A673 (cell line): ENCODE results near the gene SLAIN2. TPM values are rescaled to one million over a fixed set of nuclear protein-coding genes. Genes with fewer than 3 reads are reported as not detected.

Source experiments
- BruUV-seq: library from RNA; stranded (reverse); fragments of 400-500 nt; replicated peaks from 2 replicates; lab custom pipeline; 2021; lab: Mats Ljungman, UMichigan
- CTCF ChIA-PET: fragments of 300-600 bp; sonication (Branson Sonifier 250); formaldehyde crosslinking; loops from one replicate; lab custom pipeline; 2022; ENCODE audit warnings: antibody characterized with exemption; lab: Charles Lee
- POLR2A ChIA-PET: fragments of 300-600 bp; sonication (Branson Sonifier 250); formaldehyde crosslinking; loops from one replicate; lab custom pipeline; 2022; ENCODE audit warnings: antibody characterized with exemption; ENCODE audit not compliant: low non-redundant PET; lab: Charles Lee
- DNase-seq: peaks from one replicate; pipeline ENCODE4 v3.0.0-alpha.2; 2015; ENCODE audit warnings: low spot score
- H3K27ac ChIP-seq: fragments of 200-600 bp; sonication (generic); 2 replicates; pipeline ENCODE4 v1.5.1; 2016; ENCODE audit warnings: mixed run types, low read depth, mild to moderate bottlenecking, mixed read lengths, antibody characterized with exemption, low read length; ENCODE audit not compliant: poor library complexity, severe bottlenecking
- H3K27me3 ChIP-seq: fragments of 200-600 bp; sonication (generic); replicated peaks from 2 replicates; pipeline ENCODE4 v1.6.1; 2017; ENCODE audit warnings: mixed run types, low read depth, mild to moderate bottlenecking, mixed read lengths, antibody characterized with exemption, low read length; ENCODE audit not compliant: insufficient read depth, poor library complexity
- H3K36me3 ChIP-seq: fragments of 200-600 bp; sonication (generic); 2 replicates; pipeline ENCODE4 v1.6.1; 2016; ENCODE audit warnings: mixed run types, mild to moderate bottlenecking, mixed read lengths, antibody characterized with exemption, low read length; ENCODE audit not compliant: insufficient read depth, poor library complexity, severe bottlenecking
- H3K4me1 ChIP-seq: fragments of 200-600 bp; sonication (generic); 2 replicates; pipeline ENCODE4 v1.6.1; 2017; ENCODE audit warnings: mixed run types, mild to moderate bottlenecking, mixed read lengths, antibody characterized with exemption, low read length; ENCODE audit not compliant: insufficient read depth, poor library complexity, severe bottlenecking
- H3K4me3 ChIP-seq: fragments of 200-600 bp; sonication (generic); 2 replicates; pipeline ENCODE4 v1.5.1; 2016; ENCODE audit warnings: low read depth, mixed run types, mild to moderate bottlenecking, mixed read lengths, low read length; ENCODE audit not compliant: poor library complexity, severe bottlenecking
- H3K9me3 ChIP-seq: fragments of 200-600 bp; sonication (generic); 2 replicates; pipeline ENCODE4 v1.6.1; 2016; ENCODE audit warnings: mixed run types, low read depth, mild to moderate bottlenecking, mixed read lengths, antibody characterized with exemption, low read length; ENCODE audit not compliant: poor library complexity, severe bottlenecking
- EZH2 ChIP-seq: fragments of 200-600 bp; sonication (generic); IDR thresholded peaks from 2 replicates; pipeline ENCODE4 v1.6.1; 2017; ENCODE audit warnings: borderline replicate concordance, low read depth, mild to moderate bottlenecking, mixed read lengths, antibody characterized with exemption, low read length; ENCODE audit not compliant: poor library complexity, severe bottlenecking
- intact Hi-C: fragments of 100-400 bp; cut with micrococcal nuclease; formaldehyde crosslinking; loops from one replicate; pipeline ENCODE4 v1.10.0; 2022; ENCODE audit not compliant: unreplicated experiment
- total RNA-seq: library from RNA; stranded (reverse); gene quantifications from 2 replicates; pipeline ENCODE4 v1.2.3, GENCODE V29; 2021
- TF ChIP-seq, protein P1 (sequence below): fragments of 300-800, 200-600 bp; sonication (generic); conservative IDR thresholded peaks from 2 replicates; pipeline ENCODE4 v1.5.1; 2017; ENCODE audit warnings: low read depth, mild to moderate bottlenecking, antibody characterized with exemption, low read length, moderate library complexity, mixed read lengths

Gene SLAIN2
- total RNA-seq, 1 experiment from 2014 or later, result 74.0 TPM

DNA sequence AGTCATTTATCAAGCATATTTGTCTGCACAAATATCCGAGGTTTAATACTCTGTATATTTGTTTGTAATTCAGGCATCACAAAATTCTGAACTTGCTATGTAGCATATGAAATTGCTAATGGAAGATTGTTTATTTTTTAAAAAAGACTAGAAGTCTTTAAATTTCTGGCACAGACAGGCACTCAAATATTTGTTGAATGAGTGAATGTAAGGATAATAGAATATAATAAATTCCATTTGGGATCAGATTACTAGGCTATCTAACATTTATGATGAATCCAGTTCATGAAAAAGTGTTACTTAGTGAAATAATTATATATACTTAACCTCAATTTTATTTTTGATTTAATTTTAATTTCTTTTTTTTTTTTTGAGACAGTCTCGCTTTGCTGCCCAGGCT lies 41.3 kb upstream of the SLAIN2 start:
- no peaks in the 10 kb centered on the region for H3K36me3 ChIP-seq
- ChIA-PET POLR2A (no interaction called here), CTCF (no interaction called here)
- intact Hi-C loops, result no loop called here
- no TSS peak for BruUV-seq
- no peaks in the 10 kb centered on the region for H3K4me1 ChIP-seq
- DNase-seq, result no peak
- H3K27ac ChIP-seq, result no peak overlapping the region
- H3K27me3 ChIP-seq, result no peaks in the 10 kb centered on the region
- H3K9me3 ChIP-seq, result no peaks in the 10 kb centered on the region
- no peak overlapping the region for H3K4me3 ChIP-seq
- TF ChIP-seq, protein P1, sequence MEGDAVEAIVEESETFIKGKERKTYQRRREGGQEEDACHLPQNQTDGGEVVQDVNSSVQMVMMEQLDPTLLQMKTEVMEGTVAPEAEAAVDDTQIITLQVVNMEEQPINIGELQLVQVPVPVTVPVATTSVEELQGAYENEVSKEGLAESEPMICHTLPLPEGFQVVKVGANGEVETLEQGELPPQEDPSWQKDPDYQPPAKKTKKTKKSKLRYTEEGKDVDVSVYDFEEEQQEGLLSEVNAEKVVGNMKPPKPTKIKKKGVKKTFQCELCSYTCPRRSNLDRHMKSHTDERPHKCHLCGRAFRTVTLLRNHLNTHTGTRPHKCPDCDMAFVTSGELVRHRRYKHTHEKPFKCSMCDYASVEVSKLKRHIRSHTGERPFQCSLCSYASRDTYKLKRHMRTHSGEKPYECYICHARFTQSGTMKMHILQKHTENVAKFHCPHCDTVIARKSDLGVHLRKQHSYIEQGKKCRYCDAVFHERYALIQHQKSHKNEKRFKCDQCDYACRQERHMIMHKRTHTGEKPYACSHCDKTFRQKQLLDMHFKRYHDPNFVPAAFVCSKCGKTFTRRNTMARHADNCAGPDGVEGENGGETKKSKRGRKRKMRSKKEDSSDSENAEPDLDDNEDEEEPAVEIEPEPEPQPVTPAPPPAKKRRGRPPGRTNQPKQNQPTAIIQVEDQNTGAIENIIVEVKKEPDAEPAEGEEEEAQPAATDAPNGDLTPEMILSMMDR, result no peak
- TF ChIP-seq EZH2, result no peak

DNA sequence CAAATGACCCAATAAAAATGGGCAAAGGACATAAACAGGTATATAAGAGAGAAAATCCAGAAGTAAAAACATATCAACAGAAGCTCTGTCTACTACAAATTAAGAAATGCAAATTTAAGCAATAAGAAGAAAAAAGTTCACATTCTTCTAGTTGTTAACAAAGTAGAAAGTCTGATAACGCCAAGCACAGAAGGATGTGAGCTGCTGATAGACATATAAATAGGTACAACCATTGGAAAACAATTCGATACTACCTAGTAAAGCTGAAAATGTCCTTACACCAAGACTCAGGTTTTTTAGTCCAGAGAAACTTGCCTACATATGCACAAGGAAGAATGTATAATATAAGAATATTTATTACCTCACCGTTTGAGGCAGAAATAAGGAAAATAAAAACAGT lies 35.8 kb upstream of the SLAIN2 start:
- ChIA-PET POLR2A (no interaction called here), CTCF (no interaction called here)
- DNase-seq, result no peak
- Histone ChIP-seq H3K27me3 (no peaks in the 10 kb centered on the region), H3K4me3 (no peak overlapping the region), H3K36me3 (no peaks in the 10 kb centered on the region), H3K27ac (no peak overlapping the region), H3K9me3 (no peaks in the 10 kb centered on the region), H3K4me1 (peaks cover 12% of the 10 kb centered on the region)
- no TSS peak for BruUV-seq
- TF ChIP-seq, protein P1, result no peak
- no peak for TF ChIP-seq EZH2
- intact Hi-C loops, result no loop called here

DNA sequence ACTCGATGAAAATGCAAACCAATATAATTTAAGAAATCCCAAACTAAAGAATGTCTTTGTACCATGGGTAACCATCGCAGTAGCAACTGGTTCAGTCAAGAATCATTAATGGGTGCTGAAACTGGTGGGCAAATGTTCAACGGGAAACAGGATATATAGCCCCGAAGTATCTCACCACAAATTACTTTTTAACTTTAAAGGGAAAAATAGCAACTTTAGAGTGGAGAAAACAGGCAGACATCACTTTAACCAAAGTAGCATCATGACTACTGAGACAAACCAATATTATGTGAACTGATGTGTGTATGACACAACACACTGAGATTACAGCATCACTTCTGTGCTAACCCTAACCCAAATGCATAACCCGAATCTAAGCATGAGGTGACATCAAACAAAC lies 33.8 kb upstream of the SLAIN2 start:
- CTCF ChIA-PET, result no interaction called here
- TF ChIP-seq, protein P1, result no peak
- TF ChIP-seq EZH2, result no peak
- no peak for DNase-seq

More for the DNA sequence above, 33.8 kb upstream of the SLAIN2 start:
- no peak overlapping the region for H3K27ac ChIP-seq
- H3K4me3 ChIP-seq, result no peak overlapping the region
- POLR2A ChIA-PET, result no interaction called here
- intact Hi-C loops, result no loop called here
- H3K36me3 ChIP-seq, result no peaks in the 10 kb centered on the region
- H3K4me1 ChIP-seq, result peaks cover 12% of the 10 kb centered on the region
- no peaks in the 10 kb centered on the region for H3K9me3 ChIP-seq
- BruUV-seq, result no TSS peak
- no peaks in the 10 kb centered on the region for H3K27me3 ChIP-seq
